Middle frontal gyrus (tissue), 1 donor: ENCODE measurements around the gene SPOPL.

Source experiments
- DNase-seq: peaks from one replicate; pipeline ENCODE4 v3.0.0-alpha.2; 2015; ENCODE audit warnings: low spot score; ENCODE audit errors: extremely low spot score

Gene SPOPL

DNA sequence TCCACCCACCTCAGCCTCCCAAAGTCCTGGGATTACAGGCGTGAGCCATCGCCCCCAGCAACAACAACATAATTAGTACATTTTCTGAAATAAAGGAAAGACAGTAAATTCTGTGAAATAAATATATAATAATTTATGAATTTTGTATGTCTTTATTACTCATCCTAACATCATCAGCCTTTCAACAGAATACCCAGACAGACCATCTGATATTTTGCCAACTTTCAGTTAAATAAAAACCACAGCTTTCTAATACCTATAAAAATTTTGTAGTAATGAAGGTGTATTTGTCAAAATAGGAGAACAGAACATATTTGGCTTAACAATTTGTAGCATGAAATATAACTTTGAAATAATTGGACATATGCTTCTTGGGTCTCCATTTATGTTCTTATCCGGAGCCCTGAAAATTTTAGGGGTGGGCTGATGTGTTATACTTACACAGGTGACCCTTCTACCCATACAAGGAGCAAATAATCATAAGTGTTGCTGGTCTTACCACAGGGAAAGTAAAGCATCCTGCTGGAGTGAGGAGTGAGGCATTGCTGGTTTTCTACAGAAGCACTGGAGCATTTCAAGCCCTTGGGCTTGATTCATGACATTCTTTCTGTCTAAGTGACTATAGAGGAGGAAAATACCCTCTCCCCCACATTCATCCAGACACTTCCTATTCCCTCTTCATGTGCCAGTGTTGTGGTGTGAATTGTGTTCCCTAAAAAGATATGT is 99.3 kb downstream of the SPOPL start:
- no peak for DNase-seq

DNA sequence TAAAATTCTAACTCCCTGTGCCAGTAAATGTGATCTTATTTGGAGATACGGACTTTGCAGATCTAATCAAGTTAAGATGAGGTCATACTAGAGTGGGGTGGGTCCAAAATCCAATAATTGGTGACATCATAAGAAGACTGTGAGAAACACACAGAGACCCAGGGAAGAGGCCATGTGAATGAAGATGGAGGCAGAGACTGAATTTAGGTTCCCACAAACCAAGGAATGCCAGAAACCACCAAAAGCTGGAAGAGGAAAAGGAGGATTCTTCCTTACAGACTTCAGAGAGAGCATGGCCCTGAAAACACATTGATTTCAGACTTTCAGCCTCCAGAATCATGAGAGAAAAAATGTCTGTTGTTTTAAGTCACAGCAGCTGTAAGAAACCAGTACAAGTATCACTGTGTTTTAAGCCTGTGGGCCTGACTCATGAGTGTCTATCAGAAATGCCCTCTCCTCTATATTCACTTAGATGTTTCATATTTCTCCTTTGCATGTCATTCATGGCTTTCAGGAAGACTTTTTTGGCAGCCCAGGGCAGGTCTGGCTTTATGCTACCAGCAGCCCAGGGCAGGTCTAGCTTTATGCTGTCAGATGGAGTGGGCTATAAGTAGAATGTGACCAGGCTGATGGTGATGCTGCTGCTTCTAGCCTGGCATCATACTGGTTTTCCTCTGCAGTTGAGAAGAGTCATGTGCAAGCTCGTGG is 100.0 kb downstream of the SPOPL start:
- no peak for DNase-seq

DNA sequence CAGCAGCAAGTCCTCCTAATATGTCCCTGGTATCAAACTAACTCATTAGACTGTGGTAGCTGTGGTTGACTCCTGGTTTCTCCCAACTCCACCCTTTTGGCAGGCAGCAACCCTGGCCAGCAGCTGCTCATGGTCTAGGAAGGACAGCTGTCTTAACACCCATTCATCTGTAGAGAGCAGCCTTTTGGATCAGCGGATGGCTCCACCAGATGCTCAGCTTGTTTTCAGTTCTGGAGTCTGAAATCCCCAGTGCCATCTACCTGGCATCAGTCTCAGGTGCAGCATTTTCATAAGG is 100.5 kb downstream of the SPOPL start:
- no peak for DNase-seq

DNA sequence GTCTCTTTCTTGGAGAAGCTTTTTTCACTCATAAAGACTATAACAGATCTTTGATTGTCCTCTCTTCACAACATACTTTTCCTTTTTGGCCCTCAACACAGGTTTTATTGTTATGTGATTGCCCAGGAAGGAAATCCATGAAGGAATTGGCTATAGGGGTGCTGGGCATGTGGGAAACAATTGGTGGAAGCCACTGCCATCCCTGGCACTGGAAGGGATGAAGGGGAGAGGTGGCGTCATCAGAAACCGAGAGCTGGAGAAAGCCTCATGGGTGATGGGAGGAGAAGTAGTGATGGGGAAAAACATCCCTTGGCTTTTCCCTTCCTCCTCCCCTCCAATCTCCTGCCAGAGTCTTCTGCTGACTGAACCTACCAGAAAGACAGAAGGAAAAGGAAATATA is 106.2 kb downstream of the SPOPL start:
- no peak for DNase-seq

DNA sequence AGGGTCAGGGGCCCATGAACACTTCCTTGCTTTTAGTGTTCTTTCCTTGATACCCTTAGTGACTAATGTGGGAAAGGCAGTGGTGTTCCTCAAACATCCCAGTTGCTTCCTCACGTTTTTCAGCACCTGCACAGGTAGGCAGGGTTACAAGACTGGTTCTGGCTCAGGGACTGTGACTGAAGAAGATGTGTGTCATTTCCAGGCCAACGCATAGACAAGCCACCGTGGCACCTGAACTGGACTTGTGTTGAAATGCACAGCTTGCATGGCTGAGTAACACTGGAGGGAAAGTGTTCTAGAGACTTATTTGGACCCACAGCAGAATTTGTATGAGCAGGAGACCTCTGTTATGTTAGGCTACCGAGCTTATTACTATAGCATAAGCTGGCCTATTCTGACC is 107.9 kb downstream of the SPOPL start:
- DNase-seq, result no peak

DNA sequence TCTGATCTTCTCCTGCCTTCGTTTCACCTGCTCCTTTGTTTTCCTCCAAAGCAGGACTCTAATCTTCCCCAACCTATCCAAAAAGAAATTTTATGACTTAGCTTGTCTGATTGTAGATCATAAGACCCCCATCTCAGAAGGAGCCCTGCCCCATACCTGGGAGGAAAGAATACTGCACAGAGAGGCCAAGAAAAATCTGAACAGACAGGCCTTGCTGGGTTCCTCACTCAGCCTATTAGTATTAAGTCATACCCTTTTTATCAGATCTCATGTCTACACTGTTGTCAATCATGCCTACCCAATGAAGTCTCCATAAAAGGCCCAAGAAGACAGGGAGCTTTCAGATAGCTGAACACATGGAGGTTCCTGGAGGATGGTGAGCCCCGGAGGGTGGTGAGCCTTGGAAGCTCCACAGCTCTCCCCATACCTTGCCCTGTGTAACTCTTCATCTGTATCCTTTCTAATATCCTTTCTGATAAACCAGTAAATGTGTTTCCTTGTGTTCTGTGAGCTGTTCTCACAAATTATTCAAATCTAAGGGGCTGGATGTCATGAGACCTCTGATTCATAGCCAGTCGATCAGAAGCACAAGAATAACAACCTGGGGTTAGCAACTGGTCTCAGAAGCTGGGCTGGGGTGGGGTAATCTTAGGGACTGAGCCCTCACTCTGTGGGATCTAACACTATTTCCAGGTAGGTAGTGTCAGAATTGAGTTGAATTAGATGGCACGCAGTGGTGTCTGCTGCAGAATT is 108.8 kb downstream of the SPOPL start:
- no peak for DNase-seq

DNA sequence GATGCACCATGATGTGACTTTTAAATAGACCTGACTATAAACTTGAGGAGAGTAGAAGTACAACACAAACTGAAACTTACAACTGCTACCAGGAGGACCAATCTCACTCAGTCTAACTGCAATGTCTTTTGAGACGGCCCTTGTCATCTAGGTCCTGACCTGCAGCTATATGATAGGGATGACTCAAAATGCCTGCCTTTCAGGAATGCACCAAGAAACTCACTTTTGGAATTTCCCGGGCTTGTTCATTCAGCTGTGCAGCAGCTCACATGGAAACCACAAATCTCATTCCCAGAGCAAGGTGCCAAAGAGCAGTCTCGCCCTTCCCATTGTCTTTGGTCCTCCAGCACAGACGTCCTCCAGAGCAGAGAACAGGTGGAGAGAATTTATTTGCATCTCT is 113.7 kb downstream of the SPOPL start:
- DNase-seq, result no peak

DNA sequence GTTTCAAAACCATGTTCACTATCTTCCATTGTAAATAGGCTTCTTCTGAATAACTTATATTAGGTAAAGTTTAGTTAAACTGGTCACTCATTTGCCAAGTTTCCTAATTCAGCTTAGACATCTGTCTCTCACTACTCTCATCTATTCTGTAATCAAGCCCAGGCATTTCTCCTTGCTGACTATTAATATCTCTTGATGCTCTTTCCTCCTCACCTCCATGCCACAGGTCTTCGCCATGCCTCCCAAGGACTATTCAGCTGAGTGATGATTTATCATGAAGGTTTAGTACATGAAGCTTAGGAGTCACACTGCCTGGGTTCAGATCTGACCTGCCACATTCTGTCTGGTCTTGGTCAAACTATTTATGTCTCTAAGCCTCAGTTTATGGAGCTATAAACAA is 115.5 kb downstream of the SPOPL start:
- no peak for DNase-seq

DNA sequence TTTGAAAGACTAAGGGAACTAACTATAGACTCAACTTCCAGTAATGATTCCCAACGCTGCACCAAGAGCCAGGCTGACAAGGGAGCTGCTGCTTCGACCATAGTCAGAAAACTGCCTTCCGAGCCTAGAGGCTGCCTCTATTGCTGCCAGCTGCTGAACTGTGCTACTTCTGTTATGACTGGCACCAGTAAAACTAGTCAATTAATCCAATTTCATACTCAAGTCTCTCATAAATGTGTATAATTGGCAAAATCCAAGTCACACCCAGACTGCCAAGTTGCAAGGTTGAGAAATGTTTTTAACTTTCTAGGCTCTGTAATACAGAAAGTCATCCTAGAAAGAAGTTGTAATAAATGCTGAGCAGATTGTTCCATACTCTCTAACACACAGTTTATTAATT is 117.4 kb downstream of the SPOPL start:
- DNase-seq, result no peak

DNA sequence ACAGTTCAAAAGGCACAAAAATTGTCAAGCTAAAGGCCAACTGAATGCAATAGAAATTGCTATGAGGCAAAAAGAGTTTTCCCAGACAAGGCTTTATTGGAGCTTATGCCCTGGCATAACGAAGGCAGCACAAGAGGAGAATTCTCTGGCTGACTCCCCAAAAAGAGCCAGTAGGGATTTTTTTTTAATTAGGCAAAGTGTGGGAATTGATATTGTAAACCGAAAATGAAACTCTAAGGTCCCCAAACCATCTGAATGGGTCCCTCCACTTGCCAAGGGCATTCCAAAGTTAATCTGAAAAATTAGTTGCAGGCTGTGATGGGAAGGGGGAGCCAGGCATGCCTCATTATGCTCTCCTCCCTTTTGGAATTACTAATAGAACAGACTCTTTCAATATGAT is 118.9 kb downstream of the SPOPL start:
- DNase-seq, result no peak

DNA sequence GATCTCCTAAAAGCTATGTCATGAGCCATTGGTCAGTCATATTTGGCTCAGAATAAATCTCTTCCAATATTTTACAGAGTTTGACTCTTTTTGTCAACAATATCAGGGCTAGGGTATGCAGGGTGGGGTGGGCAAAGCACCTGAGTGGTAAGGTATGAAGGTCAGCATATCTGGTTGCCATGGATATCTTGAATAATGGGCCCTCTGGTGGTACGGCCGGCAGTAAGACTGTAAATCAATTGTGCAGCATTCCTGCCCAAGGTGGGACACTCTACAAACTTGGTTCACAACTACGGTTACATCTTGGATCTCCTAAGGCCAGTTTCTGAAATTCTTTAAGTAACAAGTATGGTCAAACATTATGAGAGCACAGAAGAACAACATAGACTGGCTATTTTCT is 119.6 kb downstream of the SPOPL start:
- no peak for DNase-seq

DNA sequence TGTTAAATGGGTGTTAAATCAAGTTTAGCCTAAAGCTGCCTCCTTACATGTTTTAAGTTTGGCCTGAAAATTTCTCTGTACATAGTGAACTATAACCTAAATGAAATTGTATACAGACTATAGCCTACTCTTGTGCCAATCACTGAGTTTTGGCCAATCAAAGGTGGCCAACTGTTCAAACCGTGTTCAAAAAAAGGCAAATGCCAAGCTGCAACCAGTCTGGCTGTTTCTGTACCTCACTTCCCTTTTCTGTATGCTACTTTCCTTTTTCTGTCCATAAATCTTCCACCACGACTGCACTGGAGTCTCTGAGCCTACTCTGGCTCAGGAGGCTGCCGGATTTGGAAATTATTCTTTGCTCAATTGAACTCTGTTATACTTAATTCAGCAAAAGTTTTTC is 121.0 kb downstream of the SPOPL start:
- no peak for DNase-seq
